K562 (cell line): Measurements from ENCODE around the gene GNAI3. TPM values are rescaled to one million over a fixed set of nuclear protein-coding genes. Genes with fewer than 3 reads are reported as not detected.

Source experiments
- BACH1 ChIP-seq: fragments of 200-800 bp; sonication (Bioruptor generic); IDR thresholded peaks from 2 replicates; pipeline ENCODE4 v1.6.1; 2016; ENCODE audit warnings: missing genetic modification characterization, missing compliant biosample characterization
- BCLAF1 ChIP-seq, 2 experiments: fragments of 450-650 bp in 1 of 2; IDR thresholded peaks; 2 replicates each; pipeline ENCODE4 v1.6.1; 2011 to 2017; ENCODE audit warnings: low read depth in 2 of 2, antibody characterized with exemption in 1 of 2, borderline replicate concordance in 1 of 2, low read length in 1 of 2, mild to moderate bottlenecking in 1 of 2, mixed read lengths in 1 of 2; ENCODE audit not compliant: control insufficient read depth in 1 of 2
- CBX8 ChIP-seq: fragments of 200-600 bp; sonication (generic); IDR thresholded peaks from 2 replicates; pipeline ENCODE4 v1.6.1; 2012; ENCODE audit warnings: borderline replicate concordance, mixed run types, low read depth, mild to moderate bottlenecking, moderate library complexity, mixed read lengths, low read length, control low read depth, inconsistent platforms; ENCODE audit not compliant: poor library complexity, severe bottlenecking; ENCODE audit errors: extremely low read depth
- EP300 ChIP-seq: IDR thresholded peaks from 2 replicates; pipeline ENCODE4 v1.6.1; 2012; ENCODE audit warnings: low read length, improper control_type of control experiment
- GTF2A2 ChIP-seq: IDR thresholded peaks from 2 replicates; pipeline ENCODE4 v1.6.1; 2016; ENCODE audit warnings: mild to moderate bottlenecking, missing genetic modification characterization, missing compliant biosample characterization
- GTF3C2 ChIP-seq: IDR thresholded peaks from 3 replicates; pipeline ENCODE4 v1.6.1; 2011; ENCODE audit warnings: borderline replicate concordance, mild to moderate bottlenecking, moderate library complexity; ENCODE audit not compliant: insufficient read length; ENCODE audit errors: extremely low read depth
- HCFC1 ChIP-seq: IDR thresholded peaks from 2 replicates; pipeline ENCODE4 v1.6.1; 2012; ENCODE audit warnings: low read depth, low read length, improper control_type of control experiment
- KLF16 ChIP-seq: IDR thresholded peaks from 2 replicates; pipeline ENCODE4 v1.6.1; 2016; ENCODE audit warnings: antibody characterized with exemption
- LARP7 ChIP-seq: fragments of 450-650 bp; IDR thresholded peaks from 2 replicates; pipeline ENCODE4 v1.6.1; 2016
- MAFF ChIP-seq: IDR thresholded peaks from 2 replicates; pipeline ENCODE4 v1.6.1; 2012; ENCODE audit warnings: low read length, improper control_type of control experiment
- NR2C2 ChIP-seq, 2 experiments: fragments of 200-800 bp in 1 of 2; sonication (Bioruptor generic) in 1 of 2; sonication (generic) in 1 of 2; formaldehyde crosslinking in 1 of 2; IDR thresholded peaks; 2 replicates each; pipeline versions ENCODE4 v1.6.1 to v1.8.0; 2016 to 2022; ENCODE audit warnings: mild to moderate bottlenecking in 1 of 2, missing compliant biosample characterization in 1 of 2, missing genetic modification characterization in 1 of 2, missing genetic modification reagents in 1 of 2
- PHB ChIP-seq: fragments of 250-450 bp; sonication (Bioruptor Pico); IDR thresholded peaks from 2 replicates; pipeline ENCODE4 v1.5.0; 2021
- PKNOX1 ChIP-seq: fragments of 450-650 bp; IDR thresholded peaks from 2 replicates; pipeline ENCODE4 v1.6.1; 2016
- SETDB1 ChIP-seq: IDR thresholded peaks from one replicate; pipeline ENCODE4 v1.6.1; 2012; ENCODE audit warnings: low read length, control low read depth, inconsistent platforms
- SMARCA5 ChIP-seq: fragments of 450-650 bp; IDR thresholded peaks from 2 replicates; pipeline ENCODE4 v1.6.1; 2016
- SMC3 ChIP-seq: conservative IDR thresholded peaks from 2 replicates; pipeline ENCODE4 v1.6.1; 2011; ENCODE audit warnings: low read depth, low read length, improper control_type of control experiment; ENCODE audit not compliant: insufficient read depth
- TEAD2 ChIP-seq: fragments of 450-650 bp; IDR thresholded peaks from 2 replicates; pipeline ENCODE4 v1.6.1; 2016; ENCODE audit warnings: missing genetic modification characterization, control low read depth, missing compliant biosample characterization
- XRCC3 ChIP-seq: fragments of 450-650 bp; IDR thresholded peaks from 2 replicates; pipeline ENCODE4 v1.6.1; 2017; ENCODE audit warnings: mild to moderate bottlenecking, moderate library complexity
- XRCC5 ChIP-seq: fragments of 200-400 bp; formaldehyde crosslinking; IDR thresholded peaks from 2 replicates; pipeline ENCODE4 v1.6.1; 2017; ENCODE audit warnings: low read depth, mild to moderate bottlenecking, low read length
- ZEB2 ChIP-seq: fragments of 450-650 bp; IDR thresholded peaks from 2 replicates; pipeline ENCODE4 v1.6.1; 2016
- ZNF212 ChIP-seq: fragments of 450-650 bp; formaldehyde crosslinking; IDR thresholded peaks from 2 replicates; pipeline ENCODE4 v1.4.0; 2020; ENCODE audit warnings: mild to moderate bottlenecking
- ZNF717 ChIP-seq: fragments of 250-450 bp; sonication (Bioruptor Pico); IDR thresholded peaks from 2 replicates; pipeline ENCODE4 v1.5.0; 2021
- polyA plus RNA-seq, 8 experiments: library from polyadenylated mRNA; depleted of rRNA in 4 of 8; stranded (reverse) in 5 of 8; unstranded in 3 of 8; fragments of >200 nt; fragmentation: Nextera tagmentation in 2 of 8; fragmentation: Illumina TruSeq in 1 of 8; extraction: Ambion mirVana in 2 of 8; extraction: Trizol in 1 of 8; gene quantifications; 2 replicates each; pipeline versions ENCODE4 v1.2.1 to v1.2.3, GENCODE V29; 2011 to 2014; ENCODE audit warnings: inconsistent platforms in 1 of 8, missing spikeins in 1 of 8
- total RNA-seq, 7 experiments: library from RNA; depleted of rRNA in 6 of 7; stranded (reverse); fragments of >200 nt in 6 of 7; fragmentation: Illumina TruSeq in 2 of 7; extraction: Trizol in 2 of 7; gene quantifications; 2 replicates each; pipeline versions ENCODE4 v1.2.1 to v1.2.3, GENCODE V29; 2011 to 2021; ENCODE audit warnings: low replicate concordance in 1 of 7

Gene GNAI3
- total and polyA plus RNA-seq, 9 of the 15 experiments (the other 6 are each of a cell fraction or from before 2014, with no cell fraction given): 6.3 to 13.2 (median 8.9) TPM

GRCh38 chr1:109532365-109533136, 15.9 kb upstream of the GNAI3 start (continued):
- no peak for TF ChIP-seq GTF3C2
- 0 out of 2 replicates have a peak, but pooled peaks have one; percentile 36 for TF ChIP-seq NR2C2 (CRISPR knock-in tag; IDR thresholded peaks at IDR 0.05)
- no peak for TF ChIP-seq NR2C2 (tag; IDR thresholded peaks at IDR 0.05)
- TF ChIP-seq SMC3: peak; percentile 97
- TF ChIP-seq LARP7: peak; percentile 61; the same call in 1 of the 2 replicates
- no peak for TF ChIP-seq EP300
- no peak for TF ChIP-seq TEAD2 (tag)
- no peak for TF ChIP-seq BACH1 (tag)
- TF ChIP-seq SETDB1: no peak
- 0 out of 2 replicates have a peak, but pooled peaks have one; percentile 30 for TF ChIP-seq HCFC1
- TF ChIP-seq BCLAF1 (IDR thresholded peaks at IDR 0.05; ENCODE audit: borderline replicate concordance in 1 of 2, control insufficient read depth in 1 of 2, low read depth in 2 of 2, low read length in 1 of 2): no peak
- no peak for TF ChIP-seq XRCC3
- TF ChIP-seq PHB: no peak
- no peak for TF ChIP-seq GTF2A2 (tag)
- no peak for TF ChIP-seq MAFF
- TF ChIP-seq PKNOX1: peak; percentile 60; the same call in 1 of the 2 replicates
- TF ChIP-seq ZNF717 (CRISPR knock-in tag): 0 out of 2 replicates have a peak, but pooled peaks have one; percentile 66
- TF ChIP-seq KLF16: no peak
- peak; percentile 92 for TF ChIP-seq SMARCA5
- no peak for TF ChIP-seq ZEB2
- TF ChIP-seq CBX8: no peak
- TF ChIP-seq ZNF212 (CRISPR knock-in tag): no peak
- 0 out of 2 replicates have a peak, but pooled peaks have one; percentile 38 for TF ChIP-seq XRCC5
